ENCODE results near the gene ST8SIA5.

GRCh38 chr18:46728219-46728930 is 28.5 kb downstream of the ST8SIA5 start:
- TF ChIP-seq CTCF (IDR thresholded peaks at IDR 0.05; ENCODE audit: insufficient read depth, low read length), result no peak
- TF ChIP-seq POLR2AphosphoS5 (IDR thresholded peaks at IDR 0.05; ENCODE audit: low read depth), result no peak
- TF ChIP-seq REST (IDR thresholded peaks at IDR 0.05; ENCODE audit: insufficient replicate concordance, low read depth), result no peak

Data from HL-60 (cell line).